Mucosa of gallbladder (tissue), 1 donor: ENCODE results near the gene ARHGAP9. TPM values are rescaled to one million over a fixed set of nuclear protein-coding genes. Genes with fewer than 3 reads are reported as not detected.
A peak's percentile ranks its signal among the peaks of the same experiment; 100 is the strongest.

ENCODE experiments used
- DNase-seq: peaks from one replicate; pipeline ENCODE4 v3.0.0-alpha.2; 2020; ENCODE audit warnings: low spot score
- total RNA-seq: library from RNA; stranded (reverse); gene quantifications from one replicate; pipeline ENCODE4 v1.2.1, GENCODE V29; 2021
- donor health status: DM: no; HTN: no; CAD: no.

The ARHGAP9 gene
- 20.4 TPM for total RNA-seq

DNA sequence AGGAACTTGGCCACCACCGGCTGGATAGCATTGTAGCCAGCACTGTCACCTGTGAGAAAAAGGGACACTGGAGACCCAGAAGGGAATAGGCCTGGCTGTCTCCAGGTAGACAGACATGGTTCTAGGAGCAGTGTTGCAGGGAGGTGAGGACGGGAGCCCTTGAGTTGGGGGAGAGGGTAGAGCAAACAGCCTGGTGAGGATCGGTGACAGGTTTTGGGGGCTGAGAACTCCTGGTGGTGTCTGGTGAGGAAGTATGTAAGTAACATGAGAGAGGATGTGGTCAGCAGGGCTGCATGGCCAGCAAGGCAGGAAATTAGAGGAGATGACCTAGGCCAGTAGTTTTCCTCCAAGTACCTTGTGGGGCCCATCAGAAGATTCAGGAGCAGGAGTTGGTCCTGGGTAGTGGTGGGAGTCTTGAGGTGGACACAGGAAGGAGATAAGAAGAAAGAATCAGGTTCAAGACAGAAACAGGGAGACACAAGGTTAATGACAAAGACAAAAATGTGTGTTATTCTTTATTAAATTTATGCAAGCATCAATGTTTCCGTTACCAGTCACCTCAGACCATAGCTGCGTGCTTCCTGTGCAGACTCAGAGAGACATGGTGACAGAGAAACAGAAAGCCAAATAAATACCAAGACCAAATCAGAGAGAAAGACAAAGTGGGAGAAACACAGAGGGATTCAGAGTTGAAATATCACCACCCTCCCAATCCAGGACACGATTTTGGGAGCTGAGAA, at the start of gene ARHGAP9:
ARHGAP9 (minus strand) TSS at position 491 of the 740 bp plus-strand sequence; CDS start at position 31, 460 bp downstream.
- DNase-seq: no peak

DNA sequence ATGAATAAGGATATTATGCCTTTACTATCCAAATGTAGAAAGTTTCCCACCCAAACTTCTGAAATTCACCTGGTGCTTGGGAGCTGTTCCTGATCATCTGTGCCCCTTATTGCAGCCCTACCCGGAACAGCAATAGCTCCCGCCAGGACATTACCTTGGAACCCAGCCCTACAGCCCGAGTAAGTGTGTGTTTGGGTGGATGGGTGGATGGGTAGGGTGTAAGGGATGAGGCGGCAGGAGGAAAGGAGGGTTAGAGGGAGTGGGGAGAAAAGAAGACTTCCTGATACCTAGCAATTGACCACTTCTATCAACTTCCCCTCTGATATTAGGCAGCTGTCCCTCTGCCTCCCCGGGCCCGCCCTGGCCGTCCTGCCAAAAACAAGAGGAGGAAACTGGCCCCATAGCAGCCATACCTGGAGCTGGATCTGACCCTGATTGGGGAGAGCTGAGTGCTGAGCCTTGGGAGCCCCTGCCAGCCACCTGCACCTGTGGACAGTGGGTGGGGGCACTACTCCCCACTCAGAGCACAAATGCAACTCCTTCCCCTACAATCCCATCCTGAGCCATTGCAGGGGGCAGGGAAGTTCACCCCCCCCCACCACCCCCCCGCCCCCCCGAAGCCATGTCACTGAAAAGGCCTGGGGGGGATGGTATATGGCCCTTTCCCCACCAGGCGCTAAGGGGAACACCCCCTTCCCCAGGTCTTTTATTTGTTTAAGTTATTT, 49.3 kb upstream of the ARHGAP9 start:
- DNase-seq: no peak

DNA sequence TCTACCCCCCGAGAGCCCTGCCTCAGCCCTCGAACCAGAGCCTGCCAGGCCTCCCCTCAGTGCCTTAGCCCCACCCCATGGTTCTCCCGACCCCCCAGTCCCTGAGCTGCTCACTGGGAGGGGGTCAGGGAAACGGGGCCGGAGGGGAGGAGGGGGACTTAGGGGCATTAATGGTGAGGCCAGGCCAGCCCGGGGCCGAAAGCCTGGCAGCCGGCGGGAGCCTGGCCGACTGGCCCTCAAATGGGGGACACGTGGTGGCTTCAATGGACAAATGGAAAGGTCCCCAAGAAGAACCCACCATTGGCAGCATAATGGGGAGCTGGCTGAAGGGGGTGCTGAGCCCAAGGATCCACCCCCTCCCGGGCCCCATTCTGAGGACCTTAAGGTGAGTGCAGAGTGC, 48.5 kb upstream of the ARHGAP9 start:
- no peak for DNase-seq

DNA sequence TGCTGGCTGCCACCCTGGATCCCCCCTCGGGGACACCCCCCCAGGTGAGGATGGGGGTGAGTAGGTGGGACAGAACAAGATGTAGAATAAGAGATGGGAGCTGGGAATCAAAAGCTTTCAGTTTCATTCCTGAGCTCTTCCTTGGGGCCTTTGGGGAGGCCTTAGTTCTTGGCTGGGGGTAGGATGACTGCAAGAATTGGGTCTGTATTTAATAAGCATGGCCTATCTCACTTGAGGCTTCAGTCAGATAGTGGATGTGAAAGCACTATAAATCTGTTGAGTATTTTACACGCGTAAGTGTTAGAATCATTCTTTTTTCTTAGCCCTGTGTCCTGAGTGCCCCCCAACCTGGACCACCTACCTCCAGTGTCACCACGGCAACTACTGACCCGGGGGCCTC, 47.5 kb upstream of the ARHGAP9 start:
- DNase-seq: no peak

DNA sequence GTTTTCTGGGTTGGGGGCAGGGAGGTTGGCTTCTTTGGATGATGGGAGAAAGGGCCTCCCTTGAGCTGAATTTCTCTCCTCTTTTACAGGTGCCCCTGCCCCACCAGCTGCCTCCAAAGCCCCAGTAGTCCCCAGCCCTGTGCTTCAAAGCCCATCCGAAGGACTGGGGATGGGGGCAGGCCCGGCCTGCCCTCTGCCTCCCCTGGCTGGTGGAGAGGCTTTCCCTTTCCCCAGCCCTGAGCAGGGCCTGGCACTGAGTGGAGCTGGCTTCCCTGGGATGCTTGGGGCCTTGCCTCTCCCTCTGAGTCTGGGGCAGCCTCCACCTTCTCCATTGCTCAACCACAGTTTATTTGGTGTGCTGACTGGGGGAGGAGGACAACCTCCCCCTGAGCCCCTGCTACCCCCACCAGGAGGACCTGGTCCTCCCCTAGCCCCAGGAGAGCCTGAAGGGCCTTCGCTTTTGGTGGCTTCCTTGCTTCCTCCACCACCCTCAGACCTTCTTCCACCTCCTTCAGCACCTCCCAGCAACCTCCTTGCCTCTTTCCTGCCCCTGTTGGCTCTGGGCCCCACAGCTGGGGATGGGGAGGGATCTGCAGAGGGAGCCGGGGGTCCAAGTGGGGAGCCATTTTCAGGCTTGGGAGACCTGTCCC, 46.9 kb upstream of the ARHGAP9 start:
- DNase-seq: no peak

DNA sequence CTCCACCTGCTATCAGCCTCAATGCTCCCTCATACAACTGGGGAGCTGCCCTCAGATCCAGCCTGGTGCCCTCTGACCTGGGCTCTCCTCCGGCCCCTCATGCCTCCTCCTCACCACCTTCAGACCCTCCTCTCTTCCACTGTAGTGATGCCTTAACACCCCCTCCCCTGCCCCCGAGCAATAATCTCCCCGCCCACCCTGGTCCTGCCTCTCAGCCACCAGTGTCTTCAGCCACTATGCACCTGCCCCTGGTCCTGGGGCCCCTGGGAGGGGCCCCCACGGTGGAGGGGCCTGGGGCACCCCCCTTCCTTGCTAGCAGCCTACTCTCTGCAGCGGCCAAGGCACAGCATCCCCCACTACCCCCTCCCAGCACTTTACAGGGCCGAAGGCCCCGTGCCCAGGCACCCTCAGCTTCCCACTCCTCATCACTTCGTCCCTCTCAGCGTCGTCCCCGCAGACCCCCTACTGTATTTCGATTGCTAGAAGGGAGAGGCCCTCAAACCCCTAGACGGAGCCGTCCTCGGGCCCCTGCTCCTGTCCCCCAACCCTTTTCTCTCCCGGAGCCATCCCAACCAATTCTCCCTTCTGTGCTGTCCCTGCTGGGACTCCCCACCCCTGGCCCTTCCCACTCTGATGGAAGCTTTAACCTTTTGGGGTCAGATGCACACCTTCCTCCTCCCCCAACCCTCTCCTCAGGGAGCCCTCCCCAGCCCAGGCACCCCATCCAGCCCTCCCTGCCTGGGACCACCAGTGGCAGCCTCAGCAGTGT, 46.1 kb upstream of the ARHGAP9 start:
- DNase-seq: no peak

DNA sequence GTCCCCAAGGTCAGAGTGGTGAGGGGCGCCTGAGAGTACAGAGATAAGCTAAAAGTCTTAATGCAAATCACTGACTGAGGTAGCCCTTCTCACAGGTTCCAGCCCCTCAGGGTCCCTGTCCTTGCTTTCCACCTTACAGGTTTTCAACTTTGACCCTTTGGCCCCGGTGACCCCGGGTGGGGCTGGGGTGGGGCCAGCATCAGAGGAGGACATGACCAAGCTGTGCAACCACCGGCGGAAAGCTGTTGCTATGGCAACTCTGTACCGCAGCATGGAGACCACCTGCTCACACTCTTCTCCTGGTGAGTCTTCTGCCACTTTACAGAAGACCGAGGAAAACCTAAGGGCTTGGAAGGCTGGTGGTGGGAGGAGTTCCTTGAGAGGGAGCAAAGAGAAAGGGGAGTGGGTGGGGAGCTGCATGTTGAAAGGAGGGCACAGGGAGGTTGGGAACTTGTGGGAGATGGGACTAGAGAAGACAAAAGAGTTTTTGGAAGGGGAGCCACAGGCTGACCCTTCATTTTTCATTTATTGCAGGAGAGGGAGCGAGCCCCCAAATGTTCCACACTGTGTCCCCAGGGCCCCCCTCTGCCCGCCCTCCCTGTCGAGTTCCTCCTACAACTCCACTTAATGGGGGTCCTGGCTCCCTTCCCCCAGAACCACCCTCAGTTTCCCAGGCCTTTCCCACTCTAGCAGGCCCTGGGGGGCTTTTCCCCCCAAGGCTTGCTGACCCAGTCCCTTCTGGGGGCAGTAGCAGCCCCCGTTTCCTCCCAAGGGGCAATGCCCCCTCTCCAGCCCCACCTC, 45.3 kb upstream of the ARHGAP9 start:
- no peak for DNase-seq

DNA sequence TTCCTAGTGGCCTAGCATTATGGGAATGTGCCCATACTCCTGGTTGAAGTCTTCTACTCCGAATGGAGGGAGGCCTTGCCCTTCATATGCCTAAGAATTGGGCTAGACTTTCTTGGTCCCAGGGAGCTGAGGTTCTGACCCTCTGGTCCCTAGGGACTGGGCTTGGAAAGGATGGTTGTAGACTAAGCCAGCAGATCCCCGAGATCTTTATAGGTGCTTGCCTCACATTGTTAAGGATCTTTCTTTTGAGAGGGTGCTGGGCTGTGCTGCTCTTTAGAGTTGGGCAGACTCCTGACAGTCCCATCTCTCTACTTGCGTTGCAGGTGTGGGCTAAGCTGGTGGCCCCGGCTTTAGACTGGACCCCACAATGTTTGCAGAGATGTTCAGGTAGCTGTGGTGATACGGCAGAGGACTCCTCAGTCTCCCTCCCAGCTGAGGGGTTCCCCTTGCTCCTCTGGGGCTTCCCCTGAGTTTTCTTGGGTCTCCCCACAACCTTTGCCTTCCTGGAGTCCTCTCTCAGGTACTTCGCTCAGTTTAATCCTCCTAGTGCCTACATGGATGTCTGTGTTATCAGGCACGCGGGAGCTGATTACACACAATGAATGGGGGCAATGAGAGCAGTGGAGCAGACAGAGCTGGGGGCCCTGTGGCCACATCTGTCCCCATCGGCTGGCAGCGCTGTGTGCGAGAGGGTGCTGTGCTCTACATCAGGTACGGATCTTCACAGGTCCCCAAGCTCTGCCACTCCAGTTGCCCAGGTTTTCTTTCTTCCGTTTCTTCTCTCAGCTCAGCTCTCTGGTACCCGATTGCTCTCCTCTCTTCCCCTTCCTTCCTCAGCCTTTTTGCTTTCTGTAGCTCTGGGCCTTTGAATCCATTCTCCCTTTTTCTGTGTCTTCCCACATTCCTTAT, 44.3 kb upstream of the ARHGAP9 start:
- DNase-seq: no peak

DNA sequence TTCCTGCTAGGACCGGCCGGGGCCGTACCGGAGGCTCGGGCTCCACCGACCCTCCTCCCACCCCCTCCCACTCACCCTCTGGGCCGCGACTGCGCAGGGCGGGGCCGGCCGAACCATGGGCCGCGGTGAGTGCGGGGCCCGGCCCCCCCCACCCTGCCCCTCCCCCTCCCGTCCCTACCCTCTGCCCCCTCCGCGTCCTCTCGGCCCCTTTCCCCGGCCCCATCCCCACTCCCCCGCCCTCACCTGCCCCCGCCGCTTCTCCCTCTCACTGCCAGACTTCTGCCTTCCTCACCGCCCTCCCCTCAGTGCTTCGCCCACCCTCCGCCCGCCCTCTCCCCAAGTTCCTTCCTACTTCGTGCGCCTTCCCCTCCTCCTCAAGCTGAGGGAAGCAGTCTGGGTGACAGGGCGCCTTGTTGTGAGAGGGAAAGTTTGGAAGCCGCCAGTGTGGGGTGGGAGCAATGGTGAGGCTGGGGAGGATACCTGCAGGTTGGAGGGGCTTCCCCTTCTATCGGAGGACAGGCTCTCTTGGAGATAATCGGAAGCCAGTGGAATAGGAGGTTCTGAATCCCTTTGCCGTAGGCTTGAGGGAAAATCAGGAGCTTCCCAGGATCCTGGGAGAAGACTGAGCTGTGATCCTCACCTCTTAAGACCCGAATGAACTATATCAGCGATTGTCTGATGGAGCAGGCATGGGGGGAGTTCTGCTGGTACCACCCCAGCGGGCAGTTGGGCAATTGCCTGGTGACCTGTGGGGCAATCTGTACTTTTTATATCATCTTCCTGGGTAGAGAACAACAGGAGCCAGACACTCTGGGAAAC, 43.4 kb upstream of the ARHGAP9 start:
- DNase-seq: peak; percentile 57

DNA sequence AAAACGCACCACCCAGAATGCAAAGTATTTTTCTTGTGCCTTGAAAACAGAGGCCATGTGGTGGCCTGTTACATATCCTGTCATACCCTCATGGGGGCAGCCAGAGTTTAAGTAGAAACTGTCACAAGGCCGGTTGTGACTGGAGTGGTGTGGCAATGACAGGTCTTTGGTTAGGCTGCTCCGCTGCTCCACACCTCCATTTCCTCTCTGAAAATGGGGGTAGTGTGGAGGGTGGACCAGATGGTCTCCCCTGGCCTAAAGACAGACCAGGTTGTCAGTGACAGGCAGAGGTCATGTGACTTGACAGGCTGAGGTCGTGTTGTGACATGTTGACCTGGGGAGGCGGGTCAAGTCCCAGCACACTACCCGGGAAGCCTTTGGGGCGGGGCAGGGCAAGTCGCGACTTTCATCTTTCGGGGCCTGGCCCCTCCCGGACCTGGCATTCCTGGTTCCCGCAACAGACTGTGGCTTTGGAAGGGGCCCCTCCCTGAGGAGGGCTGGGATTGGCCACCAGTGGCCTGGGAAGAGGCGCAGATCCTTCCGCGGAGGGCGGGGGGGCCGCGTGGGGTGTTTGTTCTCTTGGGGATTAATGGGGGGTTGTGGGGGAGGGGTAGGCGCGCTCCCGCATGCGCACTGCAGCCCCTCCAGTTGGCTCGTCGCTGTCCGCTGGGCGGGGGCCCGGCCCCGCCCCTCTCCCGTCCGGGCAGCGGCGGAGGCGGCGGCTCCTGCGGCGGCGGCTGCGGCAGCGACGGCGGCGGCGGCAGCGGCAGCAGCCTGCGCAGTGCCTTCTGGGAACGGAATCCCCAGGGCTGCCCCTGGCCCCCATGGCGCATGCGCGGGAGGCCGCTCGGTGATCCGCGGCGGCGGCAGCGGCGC, 42.6 kb upstream of the ARHGAP9 start, which contains the start of gene MBD6:
MBD6 (plus strand) TSS at position 814 of the 876 bp plus-strand sequence. CDS start 1,480 bp downstream, outside the sequence.
- peak; percentile 93 for DNase-seq

DNA sequence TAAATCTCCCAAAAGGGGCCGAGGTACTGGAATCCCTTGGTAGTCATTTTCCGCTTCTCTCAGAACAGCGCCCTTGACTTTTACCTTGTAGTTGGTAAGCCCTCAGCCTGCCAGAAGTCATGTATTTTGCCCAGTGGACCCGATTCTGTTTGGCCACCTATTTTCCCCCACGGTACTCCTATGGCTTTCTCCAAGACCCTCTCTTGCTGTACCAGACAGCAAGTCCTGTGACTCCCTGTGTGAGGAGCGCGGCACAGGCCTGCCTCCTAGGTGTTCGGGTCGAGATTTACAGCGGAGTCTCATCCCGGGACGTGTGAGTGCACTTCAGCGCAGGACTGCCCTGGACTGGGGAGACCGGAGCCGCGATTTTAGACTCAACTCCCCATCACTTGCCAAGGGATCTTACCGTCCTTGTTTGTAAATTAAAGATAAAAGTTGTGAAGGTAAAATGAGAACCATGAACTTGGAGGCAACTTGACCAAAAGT, 41.9 kb upstream of the ARHGAP9 start:
- DNase-seq: peak; percentile 28

DNA sequence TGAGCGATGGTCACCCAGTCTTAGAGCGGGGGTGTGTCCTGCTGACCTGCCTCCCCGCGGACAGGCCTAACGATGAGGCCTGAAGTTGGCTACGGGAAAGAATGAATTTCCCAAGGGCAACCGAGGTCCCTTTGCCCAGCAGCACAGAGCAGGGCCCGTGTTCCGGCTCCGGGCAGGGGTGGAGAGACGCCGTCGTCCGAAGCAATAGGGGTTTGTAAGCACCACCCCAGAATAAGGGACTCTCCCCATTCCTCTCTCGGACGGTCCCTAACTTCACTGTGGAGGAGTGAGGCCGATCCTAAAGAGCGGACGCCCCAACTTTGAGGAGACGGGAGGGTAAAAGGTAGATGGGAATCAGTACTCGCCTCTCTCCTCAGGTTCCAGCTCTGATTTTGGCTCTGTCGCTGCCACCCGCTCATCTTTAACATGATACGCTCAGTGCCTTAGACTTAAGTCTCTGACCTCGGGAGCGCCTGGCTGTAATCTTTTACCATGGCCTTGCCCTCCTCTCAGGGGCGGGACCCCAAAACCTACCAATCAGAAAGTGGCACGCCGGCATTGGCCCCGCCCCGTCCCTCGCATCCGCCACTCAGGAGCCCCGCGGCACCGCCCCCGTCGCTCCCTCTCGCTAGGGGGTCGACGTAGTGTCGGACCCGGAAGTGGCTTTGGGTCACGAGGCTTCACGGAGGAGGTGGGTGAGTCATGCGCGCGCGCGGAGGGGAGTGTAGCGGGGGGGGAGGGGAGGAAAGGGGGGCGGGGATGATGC, 40.6 kb upstream of the ARHGAP9 start, which contains the start of gene DDIT3:
DDIT3 (minus strand) TSS at position 462 of the 766 bp plus-strand sequence. CDS start 3,108 bp downstream, outside the sequence.
- DNase-seq: peak; percentile 100

DNA sequence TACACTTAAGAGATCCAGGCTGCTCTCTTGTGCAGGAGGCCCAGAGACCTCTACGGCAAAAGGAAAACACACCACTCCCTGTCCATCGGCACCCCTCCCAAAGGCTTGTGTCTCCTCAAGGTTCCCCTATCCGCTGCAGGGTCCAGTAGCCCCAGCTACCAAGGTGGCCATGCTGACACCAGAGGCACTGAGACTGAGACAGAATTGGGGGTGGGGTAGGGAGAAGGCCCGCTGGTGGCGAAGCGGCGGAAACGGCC, 40.1 kb upstream of the ARHGAP9 start:
- no peak for DNase-seq

DNA sequence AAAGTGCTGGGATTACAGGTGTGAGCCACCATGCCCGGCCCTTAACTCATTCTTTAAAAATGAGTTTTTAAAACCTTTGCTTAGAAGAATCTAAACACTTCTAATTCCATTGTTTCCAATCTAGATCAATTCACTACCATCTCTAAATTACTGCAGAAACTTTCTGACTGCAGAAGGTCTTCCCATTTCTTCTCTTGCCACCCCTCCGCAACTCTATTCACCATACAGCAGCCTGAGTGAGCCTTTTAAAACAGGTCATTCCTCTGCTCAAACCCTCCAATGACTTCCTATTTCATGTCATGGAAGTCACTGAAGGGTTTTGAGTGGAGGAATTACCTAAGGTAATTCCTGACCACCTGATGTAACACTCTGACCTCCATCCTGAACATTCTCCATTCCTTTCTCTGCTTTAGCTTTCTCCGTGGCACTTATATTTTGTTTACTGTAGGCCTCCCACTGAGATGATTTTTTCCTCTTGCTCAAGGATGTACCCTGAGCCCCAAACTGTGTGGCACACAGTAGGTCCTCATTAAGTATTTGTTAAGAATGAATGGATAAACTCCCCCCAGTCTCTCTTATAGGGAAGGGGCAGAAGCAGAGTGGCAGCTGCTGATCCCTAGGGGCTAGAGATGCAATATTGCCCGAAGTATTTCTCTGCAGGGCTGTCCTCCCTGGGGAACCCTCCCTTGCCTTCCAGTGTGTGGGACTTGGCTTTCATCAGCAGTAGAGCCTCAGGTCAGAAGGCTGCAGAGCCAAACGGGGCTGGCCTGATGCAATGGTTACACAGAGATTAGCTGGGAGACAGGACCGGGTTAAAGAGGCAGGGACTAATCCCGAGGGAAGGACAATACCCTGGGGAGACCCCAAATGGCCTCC, 39.5 kb upstream of the ARHGAP9 start:
- no peak for DNase-seq

DNA sequence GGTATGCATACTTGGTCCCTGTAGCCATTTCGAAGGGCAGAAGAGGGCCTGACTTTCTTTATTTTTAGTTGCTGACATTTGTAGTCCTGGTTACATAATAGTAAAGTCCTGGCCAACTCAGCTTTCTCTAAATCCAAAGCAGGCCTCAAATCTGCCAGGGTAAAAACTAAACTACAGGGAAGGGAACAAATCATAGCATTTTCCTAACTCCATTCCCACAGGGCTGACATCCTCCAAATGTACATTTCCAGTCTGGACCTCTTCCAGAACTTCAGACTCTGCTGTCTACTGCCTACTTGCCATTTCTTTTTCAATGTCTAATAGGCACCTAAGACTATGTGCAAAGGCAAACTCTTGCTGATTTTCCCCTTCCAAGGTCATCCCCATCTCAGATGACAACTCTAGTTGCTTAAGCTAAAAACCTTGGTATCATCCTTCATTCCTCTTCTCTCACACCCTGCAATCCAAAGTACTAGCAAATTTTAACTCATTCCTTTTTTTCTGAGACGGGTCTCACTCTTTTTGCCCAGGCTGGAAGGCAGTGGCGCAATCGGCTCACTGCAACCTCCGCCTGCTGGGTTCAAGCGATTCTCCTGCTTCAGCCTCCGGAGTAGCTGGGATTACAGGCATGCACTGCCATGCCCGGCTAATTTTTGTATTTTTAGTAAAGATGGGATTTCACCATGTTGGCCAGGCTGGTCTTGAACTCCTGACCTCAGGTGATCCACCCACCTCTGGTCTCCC, 38.7 kb upstream of the ARHGAP9 start:
- no peak for DNase-seq
